Left cardiac atrium (tissue), 4 donors: ENCODE data around the gene QSOX2. TPM values are rescaled to one million over a fixed set of nuclear protein-coding genes. Genes with fewer than 3 reads are reported as not detected.

Source experiments
- ATAC-seq, 2 donors: fragments of 200-7000 bp; cut with Tn5 transposase; one replicate each; pipeline ENCODE4 v1.9.1; 2020; ENCODE audit warnings: mild to moderate bottlenecking in 2 of 2, moderate library complexity in 2 of 2
- DNase-seq: peaks from one replicate; pipeline ENCODE4 v3.0.0-alpha.2; 2020
- intact Hi-C, 2 donors: fragments of 100-400 bp; cut with DNase I; formaldehyde crosslinking; loops; one replicate each; pipeline versions ENCODE4 v1.14.1 to v1.15.1; 2022 to 2023
- total RNA-seq, 2 donors: library from RNA; stranded (reverse); fragmentation: NEBNext Ultra II Directional; extraction: Animal tissue kit (Norgen Biotek cat#: 25700); gene quantifications; one replicate each; pipeline ENCODE4 v1.2.1, GENCODE V29; 2021
- donor health status: DM: no; HTN: yes; CAD: no.
- donor health status: DM: no; HTN: yes; CAD: no; lungs with severe emphysema.
- donor health status: DM: yes; HTN: yes; CAD: no.
- donor health status: Dilated cardiomyopathy.

Gene QSOX2
- total RNA-seq, 2 donors from 2014 or later = 6.5 to 6.6 TPM

DNA sequence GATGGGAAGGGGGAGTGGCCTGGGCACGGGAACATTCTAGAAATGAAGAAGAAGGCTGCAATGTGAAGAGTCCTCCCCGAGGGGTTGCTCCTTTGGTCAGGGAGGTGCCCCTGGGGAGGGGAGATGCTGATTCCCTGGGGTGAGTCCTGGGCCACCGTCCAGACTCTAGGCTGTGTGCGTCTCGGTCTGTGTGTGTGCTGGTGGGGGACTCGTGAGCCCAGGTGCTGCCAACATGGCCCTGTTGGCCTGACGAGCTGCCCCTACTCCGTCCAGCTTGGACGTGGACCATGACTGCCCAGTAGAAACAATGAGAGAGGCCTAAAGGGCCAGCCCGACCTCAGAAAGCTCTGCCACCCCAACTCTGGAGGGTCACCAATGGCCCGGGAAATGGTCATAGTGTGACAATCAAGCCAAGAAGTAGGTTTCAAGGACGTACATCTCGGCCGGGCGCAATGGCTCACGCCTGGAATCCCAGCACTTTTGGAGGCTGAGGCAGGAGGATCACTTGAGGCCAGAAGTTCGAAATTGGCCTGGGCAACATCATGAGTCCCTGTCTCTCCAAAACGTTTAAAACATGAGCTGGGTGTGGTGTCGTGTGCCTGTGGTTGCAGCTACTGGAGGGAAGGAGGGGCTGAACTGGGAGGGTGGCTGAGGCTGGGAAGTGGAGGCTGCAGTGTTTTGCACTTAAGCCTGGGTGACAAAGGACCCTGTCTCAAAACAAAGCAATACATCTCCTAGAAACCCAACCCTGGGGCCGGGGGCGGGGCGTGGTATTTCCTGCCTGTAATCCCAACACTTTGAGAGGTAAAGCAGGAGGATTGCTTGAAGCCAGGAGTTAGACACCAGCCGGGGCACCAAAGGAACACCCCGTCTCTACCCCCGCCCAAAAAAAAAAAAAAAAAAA lies 57.7 kb downstream of the QSOX2 start:
- intact Hi-C loops = no loop called here
- DNase-seq (no peak), ATAC-seq (no peak)

DNA sequence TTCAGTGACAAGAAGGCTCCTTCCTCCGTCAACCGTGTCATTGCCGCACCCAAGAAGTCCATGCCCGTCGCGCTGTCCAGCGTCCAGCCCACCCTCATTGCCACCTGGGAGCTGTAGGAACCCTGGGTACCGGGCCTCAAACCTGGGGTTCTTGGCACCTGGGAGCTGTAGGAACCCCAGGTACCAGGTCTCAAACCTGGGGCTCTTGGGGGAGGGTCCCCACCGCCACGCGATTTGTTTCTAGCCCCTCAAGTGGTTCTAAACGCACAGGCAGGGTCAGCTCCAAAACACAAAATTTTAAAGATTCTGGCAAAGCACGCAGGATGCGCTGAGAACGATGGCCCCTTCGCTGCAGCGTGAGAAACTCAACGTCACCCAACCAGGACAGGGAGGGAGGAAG lies 58.4 kb downstream of the QSOX2 start:
- ATAC-seq = no peak
- intact Hi-C loops = no loop called here
- DNase-seq = no peak

DNA sequence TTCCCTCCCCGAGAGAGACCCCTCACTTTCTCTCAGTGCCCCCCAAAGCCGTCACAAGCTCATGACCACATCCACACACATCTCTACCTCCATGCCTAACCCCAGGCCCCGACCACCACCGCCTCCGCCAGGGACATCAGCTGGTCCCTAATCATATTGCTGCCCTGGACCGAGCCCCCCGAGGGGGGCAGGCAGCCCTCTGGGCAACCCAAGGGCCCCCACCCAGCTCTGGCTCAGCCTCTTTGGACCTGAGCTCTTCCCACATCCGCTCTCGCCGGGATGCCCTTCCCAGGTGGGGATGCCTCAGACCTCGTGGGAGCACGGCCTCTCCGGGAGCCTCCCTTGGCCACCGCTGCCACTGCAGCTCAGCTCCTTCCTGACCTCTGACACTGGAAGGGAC lies 59.2 kb downstream of the QSOX2 start:
- intact Hi-C loops = no loop called here
- DNase-seq (no peak), ATAC-seq (no peak)

DNA sequence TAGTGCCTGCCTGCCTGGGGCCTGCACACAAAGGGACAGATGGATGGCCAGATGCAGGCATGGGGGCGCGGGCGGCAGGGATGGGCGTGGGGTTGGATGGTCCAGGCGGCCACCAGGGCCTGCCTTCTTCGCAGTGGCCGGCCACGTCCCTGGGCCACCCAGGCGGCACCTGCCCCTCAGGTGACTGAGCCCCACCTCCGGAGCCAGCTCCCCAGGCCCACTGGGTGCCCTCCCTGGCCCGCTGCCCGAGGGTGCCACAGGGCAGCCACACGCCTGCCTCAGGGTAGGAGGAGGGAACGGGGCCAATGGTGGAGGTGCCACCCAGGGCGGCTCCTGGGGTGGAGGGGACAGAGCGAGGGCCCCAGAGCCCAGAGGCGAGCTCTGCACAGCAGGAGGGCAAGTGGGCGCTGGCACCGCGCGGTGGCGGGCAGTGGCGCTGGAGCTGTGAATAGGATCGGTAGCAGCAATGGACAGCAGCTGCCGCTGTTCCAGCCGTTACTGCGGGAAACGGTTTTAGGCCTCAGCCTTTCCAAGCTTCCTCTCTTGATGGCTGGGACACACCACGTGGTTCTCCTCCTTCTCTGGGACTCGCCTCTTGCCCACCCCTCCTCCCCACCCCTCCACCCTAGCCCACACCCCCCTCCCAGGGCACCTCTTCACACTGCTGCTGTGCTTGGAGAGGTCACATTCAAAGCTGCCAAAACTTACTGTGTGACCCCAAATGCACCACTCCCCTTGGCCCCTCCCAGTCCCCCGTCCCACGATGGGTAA lies 59.8 kb downstream of the QSOX2 start:
- ATAC-seq (no peak), DNase-seq (no peak)
- intact Hi-C loops = no loop called here

DNA sequence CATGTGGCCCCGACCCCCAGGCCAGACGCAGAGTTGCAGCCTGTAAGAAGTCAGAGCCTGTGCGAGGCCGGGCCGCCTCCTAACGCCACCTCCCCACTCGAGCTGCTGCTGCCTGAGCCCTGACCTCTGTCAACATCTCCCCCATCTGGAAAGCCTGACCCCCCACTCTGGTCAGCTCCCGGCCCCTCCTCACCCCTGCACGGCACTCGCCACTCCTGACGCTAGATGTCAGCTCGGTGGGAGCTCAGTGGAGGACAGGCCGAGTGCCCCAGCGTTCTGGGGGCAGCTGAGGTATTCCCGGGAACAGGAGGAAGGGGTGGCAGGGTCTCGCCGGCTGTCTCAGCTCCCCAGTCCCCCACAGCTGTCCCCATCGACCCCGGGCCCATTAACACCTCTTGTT lies 60.5 kb downstream of the QSOX2 start:
- DNase-seq = no peak
- intact Hi-C loops = no loop called here
- ATAC-seq = no peak

DNA sequence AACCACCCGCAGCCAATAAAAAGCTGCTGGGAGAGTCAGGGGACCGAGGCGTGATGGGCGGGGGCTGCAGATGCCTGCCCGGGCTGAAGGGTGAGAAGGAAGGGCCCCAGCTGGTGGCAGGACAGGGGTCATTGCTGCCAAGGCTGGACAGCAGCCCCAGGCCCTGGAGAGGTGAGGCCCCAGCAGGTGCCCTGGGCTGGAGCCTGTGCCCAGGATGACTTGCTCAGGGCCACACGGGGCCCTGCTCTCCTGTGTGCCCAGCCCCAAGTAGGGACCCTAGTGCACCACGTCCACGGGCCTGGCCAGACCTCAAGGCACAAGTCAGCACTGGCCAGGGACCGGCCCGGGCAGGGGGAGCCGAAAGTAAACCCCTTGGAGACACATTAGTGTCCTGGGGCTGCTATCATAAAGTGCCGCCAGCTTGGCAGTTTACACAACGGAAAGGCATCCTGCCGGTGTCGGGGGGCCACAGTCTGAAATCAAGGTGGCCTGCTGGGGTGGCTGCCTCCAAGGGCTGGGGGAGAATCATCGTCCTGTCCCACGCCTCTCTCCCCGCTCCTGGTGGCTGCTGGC lies 62.7 kb downstream of the QSOX2 start:
- intact Hi-C loops = no loop called here
- DNase-seq = no peak
- ATAC-seq = no peak

DNA sequence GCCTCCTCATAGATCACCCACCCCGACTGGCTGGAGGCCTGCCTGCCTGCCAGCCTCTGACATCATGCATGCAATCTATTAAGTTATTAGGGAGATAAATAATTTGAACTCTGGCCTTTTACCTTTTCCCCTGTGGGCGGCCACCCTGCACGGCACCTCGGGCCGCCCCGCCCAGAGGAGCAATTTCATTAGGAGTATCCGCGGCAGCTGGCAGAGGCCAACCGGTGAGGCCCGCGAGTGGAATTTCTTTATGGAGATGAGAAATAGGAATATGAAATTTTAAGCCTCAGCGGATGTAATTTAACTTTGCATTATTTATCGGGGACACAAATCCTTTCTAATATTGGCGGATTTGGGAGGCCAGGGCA lies 63.2 kb downstream of the QSOX2 start:
- intact Hi-C loops = no loop called here
- DNase-seq = no peak
- no peak for ATAC-seq

DNA sequence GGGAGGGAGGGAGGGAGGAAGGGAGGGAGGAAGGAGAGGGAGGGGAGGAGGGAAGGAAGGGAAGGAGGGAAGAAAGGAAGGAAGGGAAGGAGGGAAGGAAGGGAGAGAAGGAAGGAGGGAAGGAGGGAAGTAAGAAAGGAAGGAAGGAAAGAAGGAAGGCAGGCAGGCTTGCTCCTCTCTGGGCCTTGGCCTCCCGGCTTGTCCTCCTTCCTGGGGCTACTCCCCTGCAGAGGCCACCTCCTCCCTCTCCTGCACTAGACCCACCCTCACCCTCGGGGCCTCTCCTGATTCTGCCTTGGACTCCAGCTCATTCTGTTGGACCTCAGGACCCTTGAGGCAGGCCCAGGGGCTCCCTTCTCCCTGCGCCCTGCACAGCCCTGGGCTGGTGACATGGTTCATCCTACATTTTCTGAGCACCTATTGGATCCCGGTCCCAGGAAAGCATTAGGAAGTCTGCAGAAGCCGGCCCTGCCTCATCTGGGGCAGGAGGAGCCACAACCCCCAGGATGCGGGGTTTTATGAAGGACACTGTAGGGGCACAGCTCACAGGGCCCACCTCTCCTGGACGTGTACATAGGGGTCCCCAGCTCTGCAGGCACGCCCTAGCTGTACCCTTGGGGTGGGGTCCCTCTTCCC lies 63.7 kb downstream of the QSOX2 start:
- DNase-seq (no peak), ATAC-seq (no peak)
- intact Hi-C loops = no loop called here

DNA sequence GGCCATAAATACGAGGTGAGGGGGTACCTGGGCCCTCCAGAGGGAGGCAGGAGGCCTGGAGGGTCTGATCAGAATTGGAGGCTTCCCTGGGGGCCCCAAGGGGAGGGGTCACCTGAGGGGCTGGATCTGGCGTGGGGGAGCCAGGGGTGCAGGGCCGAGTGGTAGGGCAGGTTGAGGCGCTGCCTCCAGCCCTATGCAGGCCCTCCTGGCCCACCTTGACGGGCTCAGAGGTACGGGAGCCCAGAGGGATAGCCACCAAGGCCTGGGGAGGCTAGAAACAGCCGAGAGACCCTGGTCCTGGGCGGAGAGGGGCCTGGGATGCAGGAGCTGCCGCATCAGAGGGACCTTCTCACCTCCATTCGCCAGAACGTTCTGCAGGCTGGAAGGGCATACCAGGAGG lies 65.0 kb downstream of the QSOX2 start:
- ATAC-seq = no peak
- no peak for DNase-seq
- intact Hi-C loops = no loop called here

DNA sequence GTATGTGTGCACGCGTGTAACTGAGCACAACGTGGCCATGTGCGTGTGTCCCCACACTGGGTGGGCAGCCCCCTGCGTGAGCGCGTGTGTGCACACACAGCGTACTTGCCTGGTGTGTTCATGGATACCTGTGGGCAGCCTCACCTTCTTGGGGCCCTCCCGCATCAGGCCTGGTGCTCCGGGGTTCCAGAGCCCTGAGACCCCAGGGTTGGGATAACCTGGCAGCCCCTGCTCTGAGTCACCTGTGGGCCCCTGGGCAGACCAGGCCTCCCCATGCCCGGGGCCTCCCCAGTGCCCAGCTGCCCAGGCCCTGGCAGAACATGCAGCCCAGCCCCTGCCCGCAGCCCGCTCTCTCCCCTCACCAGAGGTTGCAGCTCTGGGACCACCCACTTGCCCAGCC lies 65.9 kb downstream of the QSOX2 start:
- DNase-seq = no peak
- no peak for ATAC-seq
- intact Hi-C loops = no loop called here

DNA sequence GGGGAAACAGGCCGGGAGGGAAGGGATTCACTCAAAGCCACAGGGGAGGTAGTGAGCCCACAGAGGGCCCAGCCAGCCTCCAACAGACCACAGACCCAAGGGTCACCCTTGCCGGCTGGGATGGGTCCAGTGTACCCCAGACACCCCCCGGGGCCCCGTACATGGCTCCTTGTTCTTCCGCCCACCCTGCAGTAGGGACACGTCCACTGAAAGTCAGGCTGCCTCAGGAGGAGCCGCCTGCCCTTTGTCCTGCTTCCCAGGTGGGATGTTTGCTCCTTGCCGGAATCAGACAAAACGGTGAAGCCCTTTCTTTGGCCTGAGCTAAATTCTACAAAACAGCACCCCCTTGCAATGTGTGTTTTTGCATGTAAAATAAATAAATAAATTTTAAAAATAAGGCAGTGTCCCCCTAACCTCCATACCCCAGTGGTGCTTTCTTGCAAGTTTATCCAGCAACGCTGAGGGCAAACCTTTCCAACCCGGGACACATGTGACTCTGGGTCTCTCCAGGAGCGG lies 66.5 kb downstream of the QSOX2 start:
- intact Hi-C loops = no loop called here
- ATAC-seq (no peak), DNase-seq (no peak)

DNA sequence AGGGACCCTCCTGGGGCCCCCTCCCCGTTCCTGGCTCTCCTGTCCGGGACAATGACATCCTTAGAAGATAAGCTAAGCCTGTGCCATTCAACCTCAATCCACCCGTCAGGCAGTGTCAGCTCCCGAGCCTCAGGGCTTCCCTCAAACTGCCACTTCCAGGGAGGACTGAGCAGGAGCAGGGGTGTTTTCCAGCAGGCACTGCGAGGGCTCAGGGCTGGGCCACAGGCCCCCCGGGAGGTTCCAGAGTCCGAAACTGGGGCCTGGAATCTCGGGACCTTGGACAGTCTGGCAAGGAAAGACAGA lies 66.9 kb downstream of the QSOX2 start:
- ATAC-seq (no peak), DNase-seq (no peak)
- intact Hi-C loops = no loop called here

DNA sequence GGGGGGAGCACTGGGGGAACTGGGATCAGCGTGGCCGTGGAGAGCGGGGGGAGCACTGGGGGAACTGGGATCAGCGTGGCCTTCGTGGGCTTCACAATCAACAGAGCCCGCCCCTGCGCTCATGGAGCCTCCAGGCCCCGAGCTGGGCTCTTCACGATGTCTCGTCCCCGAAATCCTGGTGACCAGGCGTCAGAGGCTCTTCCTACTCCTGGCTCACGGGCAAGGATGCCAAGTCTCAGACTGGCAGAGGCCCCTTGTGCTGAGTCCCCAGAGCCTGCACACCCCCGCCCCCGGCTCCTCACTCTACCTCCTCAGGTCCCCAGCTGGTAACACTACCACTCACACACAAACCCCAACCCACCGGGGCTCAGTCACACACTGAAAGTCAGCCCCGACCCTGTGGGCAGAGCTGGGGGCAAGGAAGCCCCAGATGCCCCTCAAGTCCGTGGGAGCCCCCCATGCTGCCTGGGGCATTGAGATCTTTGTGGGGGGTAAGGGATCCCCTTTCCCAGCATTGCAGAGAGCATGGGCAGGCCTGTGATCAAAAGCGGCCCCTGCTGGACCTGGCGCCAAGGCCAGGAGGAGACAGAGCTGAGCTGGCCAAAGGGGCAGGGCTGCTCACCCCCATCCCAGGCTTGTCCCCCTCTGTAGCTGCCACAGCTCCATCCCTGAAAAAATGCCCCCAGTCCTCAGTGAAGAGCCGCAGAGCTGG lies 67.4 kb downstream of the QSOX2 start:
- ATAC-seq (no peak), DNase-seq (no peak)
- intact Hi-C loops = no loop called here

DNA sequence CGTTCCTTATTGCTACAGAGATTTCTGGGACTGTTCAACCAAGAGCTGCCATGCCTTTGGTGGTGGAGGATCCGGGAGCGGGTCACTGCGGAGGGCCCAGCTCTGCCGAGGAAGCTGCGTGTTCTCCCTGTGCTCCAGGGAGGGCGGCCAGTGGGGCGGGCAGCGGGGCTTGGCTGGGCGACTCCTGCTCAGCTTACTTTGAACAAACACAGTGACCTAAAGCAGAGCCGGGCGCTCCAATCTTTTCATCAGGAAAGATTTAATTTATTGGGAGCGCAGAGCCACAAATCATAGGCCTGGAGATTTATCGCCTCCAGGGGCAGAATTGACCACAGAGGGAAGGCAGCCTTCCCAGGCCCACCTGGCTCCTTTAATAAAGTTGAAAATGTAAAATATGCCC lies 68.4 kb downstream of the QSOX2 start:
- intact Hi-C loops = no loop called here
- DNase-seq (no peak), ATAC-seq (no peak)

DNA sequence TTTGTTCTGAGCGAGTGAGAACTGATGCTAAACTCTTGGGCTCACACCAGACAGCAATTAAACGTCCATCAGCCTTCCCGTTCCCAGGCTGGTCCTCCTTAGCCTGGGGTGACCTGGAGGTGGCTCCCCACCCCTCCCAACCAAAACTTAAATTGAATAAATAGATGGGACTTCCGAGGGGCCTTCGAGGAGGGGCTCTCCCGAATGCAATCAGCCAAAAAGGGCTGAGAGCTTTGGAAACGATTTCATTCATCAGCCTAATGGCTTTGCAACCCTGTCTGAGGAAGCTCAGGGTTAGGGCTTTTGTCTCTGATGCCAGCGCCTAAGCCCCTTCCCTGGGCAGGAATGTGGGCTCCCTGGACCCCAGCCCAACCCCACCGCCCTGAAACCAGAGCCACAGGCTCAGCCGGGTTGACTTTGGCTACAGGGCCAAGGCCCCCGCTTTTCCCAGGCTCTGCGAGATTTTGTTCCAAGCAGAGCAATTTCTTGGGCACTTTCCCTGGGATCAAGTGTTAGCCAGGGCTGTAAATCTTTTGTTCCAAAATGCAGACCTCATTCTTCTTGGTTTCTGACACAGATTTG lies 69.9 kb downstream of the QSOX2 start:
- DNase-seq = no peak
- intact Hi-C loops = no loop called here

DNA sequence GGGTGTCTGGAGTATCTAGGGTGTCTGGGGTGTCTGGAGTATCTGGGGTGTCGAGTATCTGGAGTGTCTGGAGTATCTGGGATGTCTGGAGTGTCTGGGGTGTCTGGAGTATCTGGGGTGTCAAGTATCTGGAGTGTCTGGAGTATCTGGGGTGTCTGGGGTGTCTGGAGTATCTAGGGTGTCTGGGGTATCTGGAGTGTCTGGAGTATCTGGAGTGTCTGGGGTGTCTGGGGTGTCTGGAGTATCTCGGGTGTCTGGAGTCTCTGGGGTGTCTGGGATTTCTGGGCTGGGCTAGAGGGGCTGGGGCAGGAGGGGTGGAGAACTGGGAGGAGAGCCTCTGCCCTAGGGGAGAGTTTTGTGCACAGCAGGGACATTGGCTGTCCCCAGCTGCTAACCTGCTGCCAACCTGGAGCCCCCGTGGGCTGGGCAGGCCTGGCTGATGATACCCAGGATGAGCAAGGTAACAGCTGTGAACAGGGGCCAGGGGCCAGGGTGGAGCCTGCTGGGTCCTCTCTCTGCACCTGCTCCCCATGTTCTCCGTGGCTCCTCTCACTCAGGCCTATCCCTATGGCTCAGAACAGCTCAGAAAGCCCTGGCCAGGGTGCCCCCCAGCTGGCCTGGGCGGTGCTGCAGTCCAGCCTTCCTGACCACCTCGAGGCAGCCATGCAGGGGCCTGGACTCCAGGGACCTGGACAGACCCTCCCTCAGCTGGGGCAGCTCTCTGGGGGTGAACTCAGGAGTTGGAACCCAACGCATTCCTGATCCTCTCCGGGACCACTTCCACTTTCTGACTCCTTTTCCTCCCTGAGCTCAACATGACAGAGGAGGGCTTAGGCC lies 70.6 kb downstream of the QSOX2 start:
- ATAC-seq = no peak
- intact Hi-C loops = no loop called here
- DNase-seq = no peak

More for the DNA sequence above, 69.9 kb downstream of the QSOX2 start:
- ATAC-seq = no peak

DNA sequence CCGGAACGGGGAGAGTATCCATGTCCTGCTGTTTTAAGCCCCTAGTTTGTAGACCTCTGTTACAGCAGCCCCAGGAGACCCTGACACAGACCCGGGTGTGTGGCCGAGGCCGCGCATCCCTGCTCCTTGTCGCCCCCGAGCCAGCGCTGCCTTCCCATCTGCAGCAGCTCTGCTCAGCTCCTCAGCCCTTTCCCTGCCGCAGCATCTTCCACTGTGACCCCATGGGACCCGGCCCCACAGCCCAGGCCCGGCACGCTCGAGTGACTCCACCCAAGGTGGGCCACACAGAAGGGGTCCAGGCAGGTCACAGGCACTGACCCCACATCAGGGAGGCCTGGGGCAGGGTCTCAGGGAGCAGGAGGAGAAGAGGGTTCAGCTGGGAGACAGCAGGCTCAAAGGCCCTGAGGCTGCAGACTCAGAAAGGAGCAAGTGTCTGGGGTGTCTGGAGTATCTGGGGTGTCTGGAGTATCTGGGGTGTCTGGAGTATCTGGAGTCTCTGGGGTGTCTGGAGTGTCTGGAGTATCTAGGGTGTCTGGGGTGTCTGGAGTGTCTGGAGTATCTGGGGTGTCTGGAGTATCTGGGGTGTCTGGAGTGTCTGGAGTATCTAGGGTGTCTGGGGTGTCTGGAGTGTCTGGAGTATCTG lies 71.8 kb downstream of the QSOX2 start:
- no peak for DNase-seq
- no peak for ATAC-seq
- intact Hi-C loops = no loop called here
